GM19324 (cell line): ENCODE measurements around the gene PRSS27.
"Not testable (repeated sequence)": the region's sequence is repeated elsewhere in the genome, so short reads cannot be mapped to it uniquely, and the experiment has no call there.

Experiments
- ATAC-seq: cut with Tn5 transposase; IDR thresholded peaks from one replicate; pipeline ENCODE4 v1.9.1; 2021; ENCODE audit warnings: mild to moderate bottlenecking, moderate library complexity; ENCODE audit not compliant: unreplicated experiment, low FRiP score

PRSS27 gene

DNA sequence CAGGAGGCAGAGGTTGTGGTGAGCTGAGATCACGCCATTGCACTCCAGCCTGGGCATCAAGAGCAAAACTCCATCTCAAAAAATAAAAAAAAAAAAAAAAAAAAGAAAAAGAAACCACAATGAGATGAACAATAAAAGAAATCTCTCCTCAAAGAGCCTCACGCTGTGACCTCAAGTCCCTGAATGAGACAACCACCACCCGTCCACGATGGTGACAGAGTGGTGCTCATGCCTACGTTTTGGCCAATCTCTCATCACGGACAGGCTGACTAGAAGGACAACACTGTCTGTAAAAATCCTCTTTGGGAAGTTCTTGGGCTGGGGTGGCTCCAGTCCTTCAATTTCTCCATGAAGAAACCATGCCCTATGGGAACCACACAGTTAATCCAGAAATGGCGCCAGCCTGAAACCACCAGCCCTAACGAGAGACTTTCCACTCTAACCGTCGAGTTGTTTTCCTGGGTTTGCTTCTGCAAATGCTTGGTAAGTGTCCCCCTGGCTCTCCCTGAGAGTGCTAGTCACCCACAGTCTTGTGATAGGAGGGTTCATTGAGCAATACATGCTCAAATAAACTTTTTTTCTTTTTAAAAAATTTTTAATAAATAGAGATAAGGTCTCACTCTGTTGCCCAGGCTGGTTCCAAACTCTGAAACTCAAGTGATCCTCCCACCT, 15.0 kb upstream of the PRSS27 start:
- ATAC-seq: no peak

DNA sequence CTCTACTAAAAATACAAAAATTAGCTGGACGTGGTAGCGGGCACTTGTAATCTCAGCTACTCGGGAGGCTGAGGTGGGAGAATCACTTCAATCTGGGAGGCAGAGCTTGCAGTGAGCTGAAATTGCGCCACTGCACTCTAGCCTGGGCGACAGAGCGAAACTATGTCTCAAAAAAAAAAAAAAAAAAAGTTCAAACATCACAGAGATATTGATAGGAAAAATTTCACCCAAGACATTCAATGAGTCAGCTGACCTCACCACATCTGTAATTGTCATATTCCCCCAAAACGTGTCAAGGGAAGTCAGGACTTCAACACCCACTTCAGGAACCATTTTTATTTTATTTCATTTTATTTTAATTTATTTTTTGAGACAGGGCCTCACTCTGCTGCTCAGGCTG, 8.0 kb upstream of the PRSS27 start:
- ATAC-seq: no peak

DNA sequence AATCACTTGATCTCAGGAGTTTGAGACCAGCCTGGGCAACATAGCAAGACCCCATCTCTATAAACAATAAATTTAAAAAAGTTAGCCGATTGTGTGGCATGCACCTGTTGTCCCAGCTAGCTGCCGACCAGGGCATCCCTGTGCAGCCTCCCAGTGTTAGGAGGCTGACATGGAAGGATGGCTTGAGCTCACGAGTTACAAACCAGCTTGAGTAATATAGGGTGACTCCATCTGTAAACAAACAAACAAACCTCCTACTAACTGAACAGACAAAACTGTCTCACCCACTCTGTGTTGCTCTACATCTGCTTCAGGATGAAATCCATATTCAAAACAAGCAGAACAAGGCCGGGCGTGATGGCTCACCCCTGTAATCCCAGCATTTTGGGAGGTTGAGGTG, 6.9 kb upstream of the PRSS27 start:
- ATAC-seq: no peak

DNA sequence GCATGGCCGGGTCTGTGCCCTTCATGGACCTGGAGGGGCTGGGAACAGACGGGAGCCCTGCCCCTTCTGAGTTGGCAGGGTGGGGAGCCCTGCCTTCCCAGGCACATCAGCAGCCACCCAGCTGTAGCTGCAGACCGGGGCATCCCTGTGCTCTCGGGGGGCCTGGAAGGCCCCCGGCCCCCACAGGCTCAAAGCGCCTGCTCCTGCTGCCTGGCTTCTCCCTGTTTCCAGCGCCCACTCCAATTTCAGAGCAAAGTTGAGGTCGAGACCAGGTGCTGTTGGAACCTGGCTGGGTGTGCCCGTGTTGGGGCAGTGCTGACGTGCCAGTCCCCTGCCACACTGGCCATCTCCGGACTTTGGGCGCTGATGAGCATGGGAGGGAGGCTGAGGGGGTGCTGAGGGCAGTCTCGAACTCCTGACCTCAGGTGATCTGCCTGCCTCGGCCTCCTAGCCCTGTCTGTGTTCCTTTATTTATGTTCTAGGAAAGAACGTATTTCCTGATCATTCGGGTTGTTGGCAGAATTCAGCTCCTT, 4.9 kb upstream of the PRSS27 start:
- ATAC-seq: no peak

DNA sequence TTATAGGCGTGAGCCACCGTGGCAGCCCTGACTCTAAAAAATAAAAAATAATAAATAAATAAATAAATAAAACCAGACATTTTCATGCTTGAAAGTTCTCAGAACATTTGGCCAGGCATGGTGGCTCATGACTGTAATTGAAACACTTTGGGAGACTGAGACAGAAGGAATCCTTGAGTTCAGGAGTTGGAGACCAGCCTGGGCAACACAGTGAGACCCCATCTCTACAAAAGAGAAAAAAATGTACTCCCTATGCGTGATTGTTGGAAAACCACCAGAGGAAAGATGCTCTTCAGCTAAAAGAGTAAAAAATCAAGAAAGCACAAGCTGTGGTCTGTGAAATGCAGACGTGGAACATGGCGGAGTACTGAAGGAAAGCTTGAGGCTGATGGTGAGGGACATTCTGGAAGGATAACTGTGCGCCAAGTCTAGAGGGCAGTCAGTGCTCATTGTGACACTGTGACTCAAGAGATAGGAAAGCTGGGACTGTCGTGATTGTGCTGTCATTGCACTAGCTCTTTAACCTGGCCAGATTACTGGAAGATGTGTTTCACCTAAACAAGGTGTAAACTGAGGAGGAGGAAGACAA, 4.2 kb upstream of the PRSS27 start:
- ATAC-seq: no peak

DNA sequence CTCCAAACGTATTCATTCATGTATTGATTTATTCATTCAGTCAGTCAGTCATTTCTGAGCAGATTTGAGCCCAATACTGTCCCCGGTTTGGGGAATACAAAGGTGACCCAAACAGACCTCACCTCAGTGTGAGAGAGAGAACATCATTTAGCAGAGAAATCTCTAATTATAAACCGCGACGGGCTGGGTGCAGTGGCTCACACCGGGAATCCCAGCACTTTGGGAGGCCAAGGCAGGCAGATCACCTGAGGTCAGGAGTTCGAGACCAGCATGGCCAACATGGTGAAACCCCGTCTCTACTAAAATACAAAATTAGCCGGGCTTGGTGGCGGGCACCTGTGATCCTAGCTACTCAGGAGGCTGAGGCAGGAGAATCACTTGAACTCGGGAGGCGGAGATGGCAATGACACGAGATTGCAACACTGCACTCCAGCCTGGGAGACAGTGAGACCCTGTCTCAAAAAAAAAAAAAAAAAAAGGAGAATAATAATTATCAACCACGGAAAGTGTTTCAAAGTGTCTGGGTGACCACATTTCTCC, 1.7 kb upstream of the PRSS27 start:
- ATAC-seq: not testable (repeated sequence)

DNA sequence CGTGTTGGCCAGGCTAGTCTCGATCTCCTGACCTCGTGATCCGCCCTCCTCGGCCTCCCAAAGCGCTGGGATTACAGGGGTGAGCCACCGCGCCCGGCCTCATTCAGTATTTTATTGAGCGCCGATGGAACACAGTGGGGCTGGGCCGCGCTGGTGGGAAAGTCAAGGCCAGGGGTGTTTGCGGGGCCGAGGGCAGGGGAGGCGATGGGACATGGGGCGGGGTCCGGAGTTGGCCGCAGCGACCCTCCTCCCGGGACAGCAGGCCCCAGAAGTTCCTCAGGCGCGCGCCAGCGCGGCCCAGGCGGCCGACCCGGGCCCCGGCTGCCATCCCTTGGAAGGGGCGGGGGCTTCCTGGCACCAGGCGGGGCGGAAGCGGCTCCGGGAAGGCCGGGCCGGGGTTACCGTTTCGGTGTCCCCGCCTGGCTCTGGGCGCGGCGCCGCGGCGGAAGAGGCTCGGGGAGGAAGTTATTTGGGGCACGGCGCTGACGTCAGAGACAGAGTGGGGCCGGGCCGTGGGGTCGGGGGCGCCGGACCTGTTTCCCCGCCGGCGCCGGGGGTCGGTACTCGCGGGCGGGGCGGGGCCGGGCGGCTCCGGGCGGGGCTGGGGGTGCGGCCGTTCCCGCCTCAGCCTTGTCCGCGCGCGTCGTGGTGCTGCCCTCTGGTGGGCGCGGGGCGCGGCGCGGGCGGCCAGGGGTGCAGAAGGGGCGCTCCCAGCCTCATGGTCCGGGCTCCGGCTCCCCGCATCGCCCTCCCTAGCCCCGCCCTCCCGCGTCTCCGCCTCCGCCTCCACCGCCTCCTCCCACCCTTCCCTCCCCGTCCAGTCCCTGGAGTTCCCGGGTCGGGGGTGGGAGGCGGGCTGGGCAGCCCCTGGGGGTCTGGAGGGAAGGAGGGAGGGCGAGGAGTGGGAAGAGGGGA, 952 bp upstream of the PRSS27 start:
- ATAC-seq: peak; percentile 83

DNA sequence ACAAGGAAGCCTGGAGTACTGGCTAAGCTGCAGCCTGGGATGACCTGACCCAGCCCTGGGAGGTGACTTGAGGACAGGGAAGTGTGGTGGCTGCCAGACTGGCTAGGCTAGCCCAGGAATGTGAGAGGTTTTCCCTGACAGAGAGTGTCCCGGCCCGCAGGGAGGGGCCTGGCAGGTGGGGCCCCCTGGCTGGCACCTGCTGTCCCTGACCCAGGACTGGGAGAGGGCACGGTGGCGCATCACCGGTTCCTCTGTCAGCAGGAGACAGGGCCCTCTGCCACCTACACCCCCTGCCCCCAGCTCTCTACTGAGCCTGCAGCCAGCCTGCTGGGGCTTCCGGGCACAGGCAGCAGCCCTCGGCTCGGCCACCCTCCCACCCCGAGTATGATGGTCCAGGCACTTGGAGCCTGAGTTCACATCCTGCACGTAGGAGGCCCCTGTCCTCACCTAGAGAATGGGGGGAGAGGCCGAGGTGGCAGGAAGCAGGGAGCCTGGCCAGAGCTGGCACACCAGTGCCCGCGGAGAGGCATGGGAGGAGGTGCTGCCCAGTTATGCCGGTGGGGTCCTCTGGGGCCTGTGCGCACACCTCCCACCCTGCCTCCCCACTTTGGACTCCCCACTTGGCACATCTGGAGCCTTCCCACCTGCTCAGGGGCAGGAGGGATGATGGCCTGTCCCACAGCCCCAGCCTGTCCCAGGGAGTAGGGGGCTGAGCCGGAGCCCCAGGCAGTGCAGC, 528 bp downstream of the PRSS27 start:
- ATAC-seq: no peak

DNA sequence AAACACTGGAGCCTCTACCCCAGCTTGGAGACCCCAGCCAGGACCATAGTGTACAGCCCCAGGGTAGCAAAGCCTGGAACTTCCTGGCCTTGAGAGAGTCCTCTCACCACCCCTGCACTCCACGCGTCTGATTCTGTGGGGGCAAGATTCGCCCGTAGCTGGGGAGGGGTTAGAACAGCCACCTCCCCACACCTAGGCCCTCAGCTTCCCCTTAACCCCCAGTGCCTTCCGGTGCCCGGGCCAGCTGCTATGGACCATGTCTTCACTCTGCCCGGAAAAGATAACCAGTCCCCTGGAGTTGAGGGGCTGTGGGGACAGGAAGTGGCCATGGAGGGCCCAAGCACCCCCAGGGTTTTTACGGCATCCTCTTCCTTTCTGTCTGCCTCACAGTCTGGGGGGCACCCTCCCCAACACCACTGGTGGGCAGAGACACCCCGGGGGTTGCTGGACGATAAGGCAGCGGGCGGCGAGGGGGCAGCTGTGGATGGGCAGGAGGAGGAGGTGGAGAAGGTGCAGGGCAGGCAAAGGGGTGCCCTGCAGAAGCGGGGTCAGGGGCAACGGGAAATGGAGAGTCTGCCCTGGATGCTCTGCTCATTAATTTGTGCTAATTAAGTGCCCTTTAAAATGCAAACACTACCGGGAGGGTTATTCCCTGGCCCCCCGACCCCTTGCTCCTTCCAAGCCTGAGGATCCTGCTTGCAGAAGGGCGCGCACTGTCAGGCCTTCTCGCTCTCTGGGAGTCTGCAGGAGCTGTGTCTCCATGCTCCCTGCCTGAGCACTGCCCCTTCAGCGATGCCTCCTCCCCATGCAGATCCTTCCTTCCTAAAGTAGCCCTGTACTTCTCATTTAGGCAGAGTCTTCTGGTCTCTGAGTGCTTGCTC, 2.4 kb downstream of the PRSS27 start:
- ATAC-seq: no peak

DNA sequence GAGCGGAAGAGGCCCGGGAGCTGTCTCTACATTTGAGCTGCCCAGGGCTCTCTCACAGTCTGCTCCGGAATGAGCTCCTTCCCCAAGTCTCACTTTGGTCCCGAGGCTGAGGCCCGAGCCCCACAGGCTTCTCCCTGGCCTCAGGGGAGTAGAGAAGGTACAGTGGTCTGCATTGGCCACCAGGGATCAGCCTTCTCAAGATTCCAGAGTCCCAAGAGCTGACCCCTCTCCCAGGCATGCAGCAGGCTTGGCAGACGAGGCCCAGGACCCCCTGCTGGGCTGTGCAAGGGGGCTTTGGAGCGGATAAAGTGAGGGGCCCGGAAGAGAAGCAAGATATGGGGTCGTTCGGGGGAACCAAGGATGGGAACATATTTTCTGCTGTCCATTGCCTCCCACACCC, 3.1 kb downstream of the PRSS27 start:
- ATAC-seq: no peak

DNA sequence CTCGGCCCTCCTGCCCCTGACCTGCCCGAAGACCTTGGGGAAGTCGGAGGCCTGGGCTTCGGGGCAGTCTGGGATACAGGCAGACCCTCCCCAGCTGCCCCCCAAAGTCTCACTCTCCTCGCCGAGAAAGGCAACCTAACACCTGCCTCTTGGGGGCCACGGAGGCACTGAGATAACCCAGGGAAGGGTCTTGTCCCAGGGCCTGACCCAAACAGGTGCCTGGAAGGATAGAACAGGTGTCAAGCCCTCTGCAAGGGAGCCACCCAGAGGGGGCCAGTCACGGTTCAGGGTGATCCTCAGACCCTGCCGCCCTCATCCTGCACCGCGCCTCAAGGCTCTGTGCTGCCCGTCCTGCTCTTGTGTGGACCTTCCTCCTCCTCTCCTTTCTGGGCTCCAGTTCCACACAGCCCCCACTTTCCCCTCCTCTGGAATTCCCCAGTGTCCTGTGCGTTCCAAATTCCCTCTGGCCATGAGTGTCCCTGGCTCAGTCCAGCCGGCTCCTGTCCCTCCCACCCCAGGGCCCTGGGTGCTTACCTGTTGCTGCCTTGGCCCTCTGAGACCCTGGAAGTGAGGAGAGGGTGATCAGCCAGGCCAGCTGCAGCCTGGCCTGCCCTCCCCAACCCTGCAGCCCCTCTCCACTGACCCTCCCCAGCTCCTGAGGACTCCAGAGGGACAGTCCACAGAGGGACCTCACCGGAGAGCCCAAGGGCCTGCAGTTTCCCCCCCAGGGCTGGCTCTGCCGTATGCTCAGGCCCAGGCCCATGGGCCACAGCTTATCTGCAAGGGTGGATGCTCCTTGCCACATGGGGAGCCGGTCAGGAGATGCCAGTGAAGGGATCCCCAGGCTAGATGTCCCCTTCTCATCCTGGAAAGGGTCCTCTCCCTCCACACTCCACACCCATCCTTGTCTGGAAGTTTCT, 3.8 kb downstream of the PRSS27 start:
- no peak for ATAC-seq

DNA sequence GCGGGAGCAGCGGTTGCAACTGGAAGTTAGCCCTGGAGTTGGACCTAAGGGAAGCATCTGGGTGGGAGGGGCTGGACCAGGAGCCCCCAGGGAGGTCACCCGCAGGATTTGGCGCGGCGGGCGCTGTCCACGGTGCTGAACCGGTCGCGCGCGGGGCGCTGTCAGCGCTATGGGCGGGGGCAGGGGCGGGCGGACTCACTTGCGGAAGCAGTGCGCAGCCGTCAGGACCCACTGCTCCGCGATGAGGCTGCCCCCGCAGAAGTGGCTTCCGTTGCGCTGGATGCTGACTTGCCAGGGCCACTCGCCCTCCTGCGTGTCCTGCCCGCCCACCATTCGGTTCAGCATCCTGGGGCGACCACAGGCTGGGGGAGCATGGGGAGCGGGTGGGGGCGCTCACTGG, 4.5 kb downstream of the PRSS27 start:
- ATAC-seq: no peak

DNA sequence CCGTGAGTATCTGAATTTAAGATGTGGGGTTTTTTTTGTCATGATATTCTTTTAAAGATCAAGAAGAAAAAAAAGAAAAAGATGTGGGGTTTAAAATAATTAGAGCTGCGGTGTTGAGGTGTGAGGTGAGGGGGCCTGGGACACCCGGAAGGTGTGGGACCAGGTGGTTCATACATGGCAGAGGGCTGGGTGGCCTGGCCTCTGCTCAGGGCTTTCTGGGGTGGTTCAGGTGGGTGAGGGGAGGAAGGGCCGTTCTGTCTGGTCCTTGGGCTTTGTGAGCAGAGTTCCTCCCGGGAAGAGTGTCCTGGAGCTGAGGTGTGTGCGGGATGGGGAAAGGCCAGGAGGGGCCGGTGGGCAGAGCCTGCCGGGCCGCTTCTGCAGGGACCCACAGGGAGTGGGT, 5.0 kb downstream of the PRSS27 start:
- no peak for ATAC-seq

DNA sequence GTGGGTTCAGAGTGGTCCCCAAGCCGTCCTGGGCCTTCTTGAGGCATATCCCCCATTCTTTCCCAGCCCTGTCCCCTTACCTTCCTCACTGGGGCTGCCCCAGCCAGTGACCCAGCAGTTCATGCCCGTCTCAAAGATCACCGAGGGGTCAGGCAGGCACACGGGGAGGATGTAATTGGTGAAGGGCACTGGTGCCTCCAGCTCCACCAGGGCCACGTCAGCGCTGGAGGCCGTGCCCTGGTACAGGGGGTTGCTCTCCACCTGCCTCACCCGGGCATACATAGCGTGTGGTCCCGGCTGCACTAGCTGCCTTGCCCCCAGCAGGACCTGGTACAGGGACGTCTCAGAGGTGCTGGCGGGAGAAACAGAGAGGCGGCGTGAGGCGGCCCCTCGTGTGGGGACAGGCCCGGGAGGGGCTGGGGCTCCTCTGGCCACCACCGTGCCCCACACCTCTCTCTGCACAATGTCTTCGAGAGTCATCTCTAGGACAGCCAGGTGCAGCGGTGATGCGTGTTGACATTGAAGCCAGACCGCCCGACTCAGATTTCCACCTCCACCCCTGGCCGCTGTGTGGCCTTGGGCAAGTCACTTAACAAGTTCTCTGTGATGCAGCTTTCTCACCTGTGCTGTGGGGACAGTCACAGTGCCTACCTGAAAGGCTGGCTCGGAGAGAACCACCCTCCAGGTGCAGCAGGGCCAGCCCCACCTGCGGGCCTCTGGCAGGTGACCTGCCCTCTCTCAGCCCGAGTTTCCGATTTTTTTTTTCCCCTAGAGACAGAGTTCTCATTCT, 5.8 kb downstream of the PRSS27 start:
- ATAC-seq: no peak

DNA sequence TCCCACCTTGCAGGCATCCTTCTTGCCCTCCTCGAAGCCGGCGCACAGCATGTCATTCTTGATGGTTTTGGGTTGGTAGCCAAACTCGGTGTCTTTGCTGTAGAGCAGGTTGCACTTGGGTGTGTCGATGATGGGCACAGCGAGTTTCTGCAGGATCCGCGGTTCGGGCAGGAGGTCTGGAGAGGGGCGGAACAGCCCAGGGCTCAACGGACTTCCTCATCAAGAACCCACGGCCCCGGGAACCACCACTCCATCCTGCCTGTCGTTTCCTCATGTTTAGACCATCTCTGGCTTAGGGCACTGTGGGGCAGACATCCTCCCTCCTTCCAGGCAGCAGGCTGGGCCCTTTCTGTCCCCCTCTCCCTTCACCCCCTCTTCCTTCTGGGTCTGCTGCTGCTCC, 6.5 kb downstream of the PRSS27 start:
- ATAC-seq: no peak

DNA sequence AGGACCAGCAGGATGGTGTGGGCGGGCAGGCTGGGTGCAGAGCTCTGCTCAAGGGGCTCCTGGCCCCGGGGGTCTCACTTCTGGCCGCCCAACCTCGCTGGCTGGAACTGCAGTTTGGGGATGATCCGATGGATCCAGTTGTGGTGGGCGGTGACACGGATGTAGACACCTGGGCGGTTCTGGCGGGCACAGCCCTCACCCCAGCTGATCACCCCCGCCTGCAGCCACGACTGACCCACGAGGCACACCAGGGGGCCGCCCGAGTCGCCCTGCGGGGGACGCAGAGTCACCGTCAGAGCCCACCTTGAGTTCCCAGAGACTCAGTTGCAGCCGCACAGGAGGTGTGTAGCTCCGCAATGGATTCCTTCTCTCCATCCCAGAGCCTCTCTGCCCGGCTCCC, 7.5 kb downstream of the PRSS27 start:
- no peak for ATAC-seq

DNA sequence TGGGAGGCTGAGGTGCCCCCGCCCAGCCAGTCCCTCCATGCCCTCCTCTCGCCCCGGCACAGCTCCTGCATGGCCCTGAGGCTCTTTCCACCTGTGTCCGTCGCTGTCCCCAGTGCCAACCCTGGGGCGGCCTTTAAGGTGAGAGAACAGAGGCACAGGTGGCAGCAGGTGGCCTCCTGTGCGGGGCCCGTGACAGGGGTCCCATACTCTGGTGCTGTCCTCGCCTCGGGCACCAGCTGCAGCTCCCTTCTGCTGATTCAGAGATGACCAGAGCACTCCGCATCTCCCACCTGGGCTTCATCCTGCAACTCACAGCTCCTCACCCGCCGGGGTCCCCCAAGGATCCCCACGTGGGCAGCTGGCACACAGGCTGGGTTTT, 8.0 kb downstream of the PRSS27 start:
- ATAC-seq: no peak
